ENCODE measurements around the gene TNNI3. TPM values are rescaled to one million over a fixed set of nuclear protein-coding genes. Genes with fewer than 3 reads are reported as not detected.

Gene TNNI3
- total RNA-seq, 1 donor from 2014 or later, result 4.3 TPM

DNA sequence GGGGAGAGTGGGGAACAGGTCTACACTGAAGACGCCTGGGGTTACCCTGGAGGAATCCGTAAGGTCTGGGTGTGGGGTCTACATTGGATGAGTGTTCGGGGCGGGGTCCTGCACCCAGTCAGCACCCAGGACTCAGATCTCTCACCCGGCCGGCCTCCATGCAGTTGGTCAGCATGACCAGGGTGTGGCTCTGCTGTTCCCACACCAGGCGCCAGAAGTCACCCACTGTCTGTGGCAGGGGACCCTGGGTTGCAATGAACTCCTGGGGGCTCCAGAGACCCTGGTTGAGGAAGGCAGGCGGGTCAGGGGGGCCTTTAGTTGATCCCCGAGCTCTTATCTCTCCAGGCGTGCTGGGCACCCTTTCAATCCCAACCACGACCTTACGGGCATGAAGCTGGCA, 28.5 kb upstream of the TNNI3 start:
- Mint-ChIP-seq H3K4me3 (no peak overlapping the region), H3K36me3 (no peaks in the 10 kb centered on the region), H3K4me1 (ENCODE audit: unreplicated experiment) (no peaks in the 10 kb centered on the region), H3K27ac (no peak overlapping the region), H3K9me3 (no peaks in the 10 kb centered on the region), H3K27me3 (peaks cover 56% of the 10 kb centered on the region)
- no peak for DNase-seq (ENCODE audit: extremely low spot score, unreplicated experiment)
- TF ChIP-seq, protein P1, sequence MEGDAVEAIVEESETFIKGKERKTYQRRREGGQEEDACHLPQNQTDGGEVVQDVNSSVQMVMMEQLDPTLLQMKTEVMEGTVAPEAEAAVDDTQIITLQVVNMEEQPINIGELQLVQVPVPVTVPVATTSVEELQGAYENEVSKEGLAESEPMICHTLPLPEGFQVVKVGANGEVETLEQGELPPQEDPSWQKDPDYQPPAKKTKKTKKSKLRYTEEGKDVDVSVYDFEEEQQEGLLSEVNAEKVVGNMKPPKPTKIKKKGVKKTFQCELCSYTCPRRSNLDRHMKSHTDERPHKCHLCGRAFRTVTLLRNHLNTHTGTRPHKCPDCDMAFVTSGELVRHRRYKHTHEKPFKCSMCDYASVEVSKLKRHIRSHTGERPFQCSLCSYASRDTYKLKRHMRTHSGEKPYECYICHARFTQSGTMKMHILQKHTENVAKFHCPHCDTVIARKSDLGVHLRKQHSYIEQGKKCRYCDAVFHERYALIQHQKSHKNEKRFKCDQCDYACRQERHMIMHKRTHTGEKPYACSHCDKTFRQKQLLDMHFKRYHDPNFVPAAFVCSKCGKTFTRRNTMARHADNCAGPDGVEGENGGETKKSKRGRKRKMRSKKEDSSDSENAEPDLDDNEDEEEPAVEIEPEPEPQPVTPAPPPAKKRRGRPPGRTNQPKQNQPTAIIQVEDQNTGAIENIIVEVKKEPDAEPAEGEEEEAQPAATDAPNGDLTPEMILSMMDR (conservative IDR thresholded peaks at IDR 0.05), result no peak

DNA sequence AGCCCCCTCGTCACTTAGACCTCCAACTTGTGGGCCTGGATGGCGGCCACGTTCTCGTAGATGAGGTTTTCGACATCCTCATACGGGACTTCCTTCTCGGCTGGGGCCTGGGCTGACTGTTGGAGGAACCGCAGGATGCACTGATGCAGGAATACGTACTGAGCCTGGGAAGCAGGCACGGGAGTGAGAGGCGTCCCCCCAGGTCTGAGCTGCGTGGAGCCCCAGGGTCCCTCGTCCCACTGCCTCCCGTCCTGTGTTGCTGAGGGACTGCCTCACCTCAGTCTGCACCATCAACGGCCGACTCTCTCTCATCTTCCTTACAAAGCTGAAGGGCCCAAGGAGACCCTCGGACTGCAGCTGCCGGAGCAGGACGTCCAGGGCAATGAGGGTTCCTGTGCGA, 24.2 kb upstream of the TNNI3 start:
- Mint-ChIP-seq H3K27ac (no peak overlapping the region), H3K36me3 (no peaks in the 10 kb centered on the region), H3K27me3 (peaks cover 78% of the 10 kb centered on the region)

DNA sequence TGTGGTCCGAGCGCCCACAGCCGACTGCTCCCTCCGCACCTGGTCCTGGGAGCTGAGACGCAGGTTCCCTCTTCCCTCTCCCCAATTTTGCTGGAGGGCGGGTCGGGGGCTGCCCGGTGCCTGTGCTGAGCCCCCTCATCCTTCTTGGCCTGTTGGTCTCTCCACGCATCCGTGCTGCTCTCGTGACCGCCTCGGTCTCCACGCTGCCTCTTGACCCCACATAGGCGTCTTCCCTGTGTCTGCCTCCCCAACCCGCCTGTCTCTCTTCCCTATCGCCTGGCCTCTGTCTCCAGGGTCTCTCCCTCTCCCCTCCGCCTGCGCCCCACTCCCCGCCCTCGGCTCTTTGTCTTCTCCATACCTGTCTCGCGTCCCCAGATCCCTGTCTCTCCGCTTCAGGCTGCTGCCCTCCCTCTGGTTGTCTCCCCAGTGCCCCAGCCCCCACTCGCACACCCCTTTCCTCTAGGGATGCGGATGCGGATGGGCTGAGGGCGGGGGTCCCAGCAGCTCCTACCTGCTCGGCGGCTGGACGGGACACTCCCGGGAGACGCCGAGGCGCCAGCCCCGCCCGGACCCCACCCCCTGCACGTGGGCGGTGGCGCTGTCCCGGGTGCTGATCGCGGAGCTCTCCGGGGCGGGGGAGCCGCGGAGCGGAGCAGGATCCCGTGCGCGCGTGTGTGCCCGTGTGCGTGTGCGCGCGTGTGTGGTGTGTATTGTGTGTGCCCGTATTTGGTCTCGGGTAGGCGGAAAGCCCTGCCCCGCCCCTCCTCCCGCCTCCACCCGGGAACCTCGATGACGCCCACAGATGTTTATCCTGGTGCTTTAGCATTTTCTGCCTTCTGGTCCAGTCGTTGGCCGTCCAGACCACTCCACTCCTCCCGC, 22.3 kb upstream of the TNNI3 start, which contains the start of gene SYT5:
Gene SYT5 (minus strand): TSS at position 684 of the 879 bp plus-strand sequence. CDS start 1,248 bp downstream, outside the sequence.
- peaks cover 82% of the 10 kb centered on the region for H3K27me3 Mint-ChIP-seq
- H3K27ac Mint-ChIP-seq, result peak within 1 kb of the TSS; percentile 59
- DNase-seq (ENCODE audit: extremely low spot score, unreplicated experiment), result no peak
- TF ChIP-seq, protein P1 (conservative IDR thresholded peaks at IDR 0.05), result no peak
- no peaks in the 10 kb centered on the region for H3K4me1 Mint-ChIP-seq (ENCODE audit: unreplicated experiment)
- H3K36me3 Mint-ChIP-seq, result no peaks in the 10 kb centered on the region
- no peaks in the 10 kb centered on the region for H3K9me3 Mint-ChIP-seq
- peak within 1 kb of the TSS; percentile 86 for H3K4me3 Mint-ChIP-seq

More for the DNA sequence above, 24.2 kb upstream of the TNNI3 start:
- H3K9me3 Mint-ChIP-seq, result no peaks in the 10 kb centered on the region
- TF ChIP-seq, protein P1 (conservative IDR thresholded peaks at IDR 0.05), result no peak
- H3K4me3 Mint-ChIP-seq, result no peak overlapping the region
- H3K4me1 Mint-ChIP-seq (ENCODE audit: unreplicated experiment), result no peaks in the 10 kb centered on the region
- DNase-seq (ENCODE audit: extremely low spot score, unreplicated experiment), result no peak

DNA sequence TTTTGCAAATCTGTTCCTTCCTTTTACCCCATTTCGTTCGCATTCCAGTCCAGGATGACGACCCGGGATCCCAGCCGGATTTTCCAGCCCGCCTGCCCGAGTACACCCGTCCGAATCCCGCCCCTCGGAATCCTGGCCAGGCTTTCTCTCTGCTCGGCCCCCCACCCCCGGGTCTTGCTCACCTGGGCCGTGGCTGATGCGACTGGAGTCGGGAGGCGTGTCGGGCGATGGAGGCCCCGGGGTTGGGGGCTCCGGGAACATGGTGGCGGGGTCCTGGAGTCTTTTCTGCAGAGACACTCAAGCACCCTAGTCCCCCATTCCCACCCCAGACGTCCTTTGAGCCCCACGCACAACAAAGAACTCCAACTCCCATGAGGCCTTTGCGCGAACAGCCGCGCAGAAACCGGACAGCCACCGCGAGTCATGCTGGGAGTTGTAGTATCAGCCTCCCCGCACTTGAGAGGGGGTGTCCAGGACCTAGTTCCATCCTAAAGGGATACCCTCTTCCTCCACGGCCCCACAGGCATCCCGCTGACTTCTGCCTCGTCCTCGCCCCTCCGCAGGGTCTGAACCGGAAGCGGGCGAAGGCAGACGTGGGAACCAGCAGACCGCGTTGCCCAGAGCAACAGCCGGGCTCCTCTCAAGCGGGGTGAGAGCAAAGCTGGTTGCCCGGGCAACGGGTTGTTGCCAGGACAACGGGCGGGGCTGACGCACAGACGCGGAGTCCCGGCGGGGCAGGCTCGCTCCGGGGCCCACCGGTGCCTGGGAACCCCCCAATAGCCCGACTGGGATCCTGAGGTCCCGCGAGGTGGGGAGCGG, 21.5 kb upstream of the TNNI3 start:
- peak; percentile 83 for DNase-seq (ENCODE audit: extremely low spot score, unreplicated experiment)
- H3K27ac Mint-ChIP-seq, result peak overlapping the region; percentile 59
- no peaks in the 10 kb centered on the region for H3K9me3 Mint-ChIP-seq
- peaks cover 86% of the 10 kb centered on the region for H3K27me3 Mint-ChIP-seq
- H3K4me1 Mint-ChIP-seq (ENCODE audit: unreplicated experiment), result no peaks in the 10 kb centered on the region
- H3K36me3 Mint-ChIP-seq, result no peaks in the 10 kb centered on the region
- TF ChIP-seq, protein P1 (conservative IDR thresholded peaks at IDR 0.05), result no peak
- H3K4me3 Mint-ChIP-seq, result peak overlapping the region; percentile 86

DNA sequence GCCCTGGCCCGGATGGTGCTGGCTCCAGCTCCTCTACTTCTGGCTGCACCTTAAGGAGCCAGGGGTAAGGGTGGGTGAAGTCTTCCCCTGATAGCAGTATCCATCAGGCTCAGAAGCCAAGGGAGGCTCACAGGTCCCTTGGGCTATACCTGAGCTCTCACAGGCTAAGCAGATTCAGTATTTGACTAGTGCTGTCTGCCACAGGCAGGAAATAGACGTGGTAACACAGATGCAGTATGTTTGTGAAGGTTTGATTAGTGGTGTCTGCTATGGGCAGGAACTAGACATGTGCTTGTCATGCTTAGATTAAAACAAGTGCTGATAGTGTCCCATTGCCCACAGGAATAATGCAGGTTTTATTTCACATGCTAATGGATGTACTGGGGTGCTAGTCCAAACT, 18.5 kb upstream of the TNNI3 start:
- no peaks in the 10 kb centered on the region for H3K4me1 Mint-ChIP-seq (ENCODE audit: unreplicated experiment)
- no peak overlapping the region for H3K27ac Mint-ChIP-seq
- no peaks in the 10 kb centered on the region for H3K9me3 Mint-ChIP-seq
- TF ChIP-seq, protein P1 (conservative IDR thresholded peaks at IDR 0.05), result no peak
- H3K27me3 Mint-ChIP-seq, result peaks cover 93% of the 10 kb centered on the region
- H3K36me3 Mint-ChIP-seq, result no peaks in the 10 kb centered on the region
- no peak overlapping the region for H3K4me3 Mint-ChIP-seq
- DNase-seq (ENCODE audit: extremely low spot score, unreplicated experiment), result no peak

Data from type B pancreatic cell (in vitro differentiated cells).